ENCODE measurements around the gene RPS27L.

Gene RPS27L

DNA sequence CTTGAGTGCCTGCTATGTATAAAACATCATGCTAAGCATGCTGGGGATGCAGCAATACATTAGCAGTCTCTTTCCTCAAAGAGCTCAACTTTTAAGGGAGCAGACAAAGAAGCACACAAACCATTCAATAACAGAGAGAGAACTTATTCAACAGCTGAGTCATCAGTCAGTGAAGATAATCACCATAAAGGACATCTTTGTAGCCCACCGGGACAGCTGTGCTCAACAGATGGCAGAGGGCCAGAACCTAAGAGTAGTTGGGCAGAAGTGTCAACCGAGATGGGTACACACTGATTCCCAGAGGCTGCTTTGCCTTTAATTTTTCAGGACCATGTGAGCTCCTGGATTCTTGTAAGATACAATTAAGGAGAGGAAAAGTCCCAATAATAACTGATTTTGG, 27.9 kb upstream of the RPS27L start:
- Histone ChIP-seq H3K4me3 (ENCODE audit: low read length) (no peak overlapping the region), H3K36me3 (ENCODE audit: control insufficient read depth, low read depth, low read length) (no peaks in the 10 kb centered on the region), H3K27ac (ENCODE audit: low read length) (no peak overlapping the region), H3K9ac (ENCODE audit: low read length) (no peak overlapping the region), H3K9me3 (ENCODE audit: control insufficient read depth, low read depth, low read length) (no peaks in the 10 kb centered on the region), H3K4me1 (ENCODE audit: control insufficient read depth, low read depth, low read length) (peaks cover 9% of the 10 kb centered on the region), H3K27me3 (ENCODE audit: control insufficient read depth, insufficient read depth, low read length) (no peaks in the 10 kb centered on the region)

- no peaks in the 10 kb centered on the region for H3K4me1 ChIP-seq (ENCODE audit: control insufficient read depth, low read depth, low read length)
- no peaks in the 10 kb centered on the region for H3K36me3 ChIP-seq (ENCODE audit: control insufficient read depth, low read depth, low read length)
- H3K4me3 ChIP-seq (ENCODE audit: low read length): no peak overlapping the region
- H3K9ac ChIP-seq (ENCODE audit: low read length): no peak overlapping the region
- no peaks in the 10 kb centered on the region for H3K9me3 ChIP-seq (ENCODE audit: control insufficient read depth, low read depth, low read length)
- H3K27me3 ChIP-seq (ENCODE audit: control insufficient read depth, insufficient read depth, low read length): no peaks in the 10 kb centered on the region
- no peak overlapping the region for H3K27ac ChIP-seq (ENCODE audit: low read length)
Observed at GRCh38 chr15:63181648-63182047, 24.4 kb upstream of the RPS27L start.

DNA sequence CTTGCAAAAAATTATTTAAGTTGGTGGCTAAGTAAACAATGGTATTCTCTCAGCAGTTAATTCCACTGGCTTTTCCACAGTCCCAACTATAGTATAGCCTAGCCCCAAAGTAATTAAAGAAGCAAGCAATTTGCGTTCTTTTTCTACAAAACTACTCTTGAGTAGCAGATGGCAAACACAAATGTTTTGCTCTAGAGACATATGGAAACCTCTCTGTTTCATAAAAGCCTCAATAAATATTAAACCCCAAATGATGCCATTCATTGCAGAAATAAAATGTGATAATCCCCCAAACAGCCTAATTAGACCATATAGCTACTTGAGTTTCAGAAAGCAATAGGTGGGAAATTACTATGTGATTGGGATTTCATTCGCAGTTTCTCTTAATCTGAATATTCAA, 23.5 kb upstream of the RPS27L start:
- no peaks in the 10 kb centered on the region for H3K36me3 ChIP-seq (ENCODE audit: control insufficient read depth, low read depth, low read length)
- no peak overlapping the region for H3K9ac ChIP-seq (ENCODE audit: low read length)
- H3K27me3 ChIP-seq (ENCODE audit: control insufficient read depth, insufficient read depth, low read length): no peaks in the 10 kb centered on the region
- no peaks in the 10 kb centered on the region for H3K9me3 ChIP-seq (ENCODE audit: control insufficient read depth, low read depth, low read length)
- H3K4me1 ChIP-seq (ENCODE audit: control insufficient read depth, low read depth, low read length): no peaks in the 10 kb centered on the region
- no peak overlapping the region for H3K4me3 ChIP-seq (ENCODE audit: low read length)
- H3K27ac ChIP-seq (ENCODE audit: low read length): no peak overlapping the region

DNA sequence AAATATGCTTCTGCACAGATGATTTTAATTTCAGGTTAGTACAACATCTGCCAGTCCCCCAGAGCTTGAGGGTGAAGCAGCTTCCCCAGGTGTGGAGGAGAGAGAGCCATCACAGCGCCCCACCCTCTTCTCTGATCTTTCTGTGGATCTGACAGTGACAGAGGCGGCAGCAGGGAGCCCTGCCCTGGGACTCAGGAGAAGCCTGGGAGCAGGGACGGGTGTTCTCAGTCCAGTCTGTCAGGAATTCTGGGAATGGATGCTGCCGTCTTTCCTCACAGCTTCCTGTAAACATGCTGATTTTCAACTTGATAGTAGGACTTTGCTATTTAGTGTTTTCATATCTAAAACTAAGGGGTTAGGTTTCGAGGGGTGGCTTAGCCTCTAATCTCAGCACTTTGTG, 20.8 kb upstream of the RPS27L start:
- Histone ChIP-seq H3K27me3 (ENCODE audit: control insufficient read depth, insufficient read depth, low read length) (no peaks in the 10 kb centered on the region), H3K9me3 (ENCODE audit: control insufficient read depth, low read depth, low read length) (no peaks in the 10 kb centered on the region), H3K4me1 (ENCODE audit: control insufficient read depth, low read depth, low read length) (peaks cover 1% of the 10 kb centered on the region), H3K9ac (ENCODE audit: low read length) (no peak overlapping the region), H3K4me3 (ENCODE audit: low read length) (no peak overlapping the region), H3K27ac (ENCODE audit: low read length) (no peak overlapping the region), H3K36me3 (ENCODE audit: control insufficient read depth, low read depth, low read length) (no peaks in the 10 kb centered on the region)

- H3K4me1 ChIP-seq (ENCODE audit: control insufficient read depth, low read depth, low read length): peaks cover 7% of the 10 kb centered on the region
- H3K9me3 ChIP-seq (ENCODE audit: control insufficient read depth, low read depth, low read length): no peaks in the 10 kb centered on the region
- no peaks in the 10 kb centered on the region for H3K36me3 ChIP-seq (ENCODE audit: control insufficient read depth, low read depth, low read length)
- H3K27me3 ChIP-seq (ENCODE audit: control insufficient read depth, insufficient read depth, low read length): no peaks in the 10 kb centered on the region
- no peak overlapping the region for H3K4me3 ChIP-seq (ENCODE audit: low read length)
- no peak overlapping the region for H3K9ac ChIP-seq (ENCODE audit: low read length)
- H3K27ac ChIP-seq (ENCODE audit: low read length): no peak overlapping the region
Observed at GRCh38 chr15:63176302-63176701, 19.0 kb upstream of the RPS27L start.

DNA sequence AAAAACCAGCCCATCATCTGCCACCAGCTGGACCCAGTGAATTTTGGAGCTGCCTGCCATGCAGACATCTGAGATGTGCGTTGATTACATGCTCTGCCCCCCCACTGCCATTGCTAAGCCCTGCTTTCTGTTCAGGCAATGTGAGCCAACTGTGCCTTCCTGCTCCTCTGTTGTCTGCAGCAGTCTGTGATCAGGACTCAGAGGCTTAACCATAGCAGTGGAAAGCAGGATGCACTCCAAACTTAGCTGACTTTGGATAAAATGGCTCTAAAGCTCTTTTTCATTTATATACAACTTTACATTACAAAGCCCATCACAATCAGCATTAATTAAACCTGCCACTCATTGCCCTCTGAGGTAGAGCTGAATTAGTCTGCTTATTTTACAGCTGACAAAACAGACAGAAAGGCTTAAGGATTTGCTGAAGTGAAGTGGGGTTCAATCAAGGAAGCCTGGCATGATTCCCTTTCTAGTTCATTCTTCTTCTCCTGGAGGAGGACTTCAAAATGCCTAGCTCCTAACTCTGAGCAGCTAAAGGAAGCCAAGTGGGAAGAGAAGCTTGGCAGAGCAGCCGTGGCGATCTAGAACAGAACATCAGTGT, 15.7 kb upstream of the RPS27L start:
- no peak overlapping the region for H3K9ac ChIP-seq (ENCODE audit: low read length)
- no peak overlapping the region for H3K27ac ChIP-seq (ENCODE audit: low read length)
- H3K4me1 ChIP-seq (ENCODE audit: control insufficient read depth, low read depth, low read length): peaks cover 7% of the 10 kb centered on the region
- H3K27me3 ChIP-seq (ENCODE audit: control insufficient read depth, insufficient read depth, low read length): no peaks in the 10 kb centered on the region
- no peak overlapping the region for H3K4me3 ChIP-seq (ENCODE audit: low read length)
- no peaks in the 10 kb centered on the region for H3K9me3 ChIP-seq (ENCODE audit: control insufficient read depth, low read depth, low read length)
- H3K36me3 ChIP-seq (ENCODE audit: control insufficient read depth, low read depth, low read length): no peaks in the 10 kb centered on the region

GRCh38 chr15:63172376-63172775, 15.1 kb upstream of the RPS27L start:
- Histone ChIP-seq H3K9ac (ENCODE audit: low read length) (no peak overlapping the region), H3K4me3 (ENCODE audit: low read length) (no peak overlapping the region), H3K36me3 (ENCODE audit: control insufficient read depth, low read depth, low read length) (no peaks in the 10 kb centered on the region), H3K27me3 (ENCODE audit: control insufficient read depth, insufficient read depth, low read length) (no peaks in the 10 kb centered on the region), H3K27ac (ENCODE audit: low read length) (no peak overlapping the region), H3K9me3 (ENCODE audit: control insufficient read depth, low read depth, low read length) (no peaks in the 10 kb centered on the region), H3K4me1 (ENCODE audit: control insufficient read depth, low read depth, low read length) (peaks cover 7% of the 10 kb centered on the region)

DNA sequence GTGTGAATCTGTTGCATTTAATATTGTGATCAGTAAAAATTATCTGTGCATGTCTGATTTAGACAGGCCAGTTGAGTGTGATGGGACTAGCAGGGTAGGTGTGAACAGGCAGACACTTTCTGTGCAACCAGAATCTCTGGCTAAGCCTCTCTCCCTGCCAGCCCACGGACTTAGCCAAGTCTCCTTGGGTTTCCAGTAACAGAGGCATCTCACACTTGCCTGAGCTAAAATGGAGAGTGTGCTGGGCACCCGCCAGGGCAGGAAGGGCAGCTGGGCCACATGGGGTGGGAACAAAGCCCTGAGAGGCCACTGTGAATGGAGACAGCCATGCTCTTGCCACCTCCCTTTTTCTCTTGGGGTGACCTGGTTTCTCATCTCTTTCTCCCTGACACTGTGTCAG, 12.5 kb upstream of the RPS27L start:
- no peaks in the 10 kb centered on the region for H3K36me3 ChIP-seq (ENCODE audit: control insufficient read depth, low read depth, low read length)
- no peak overlapping the region for H3K4me3 ChIP-seq (ENCODE audit: low read length)

GRCh38 chr15:63166219-63166618, 8.9 kb upstream of the RPS27L start:
- Histone ChIP-seq H3K36me3 (ENCODE audit: control insufficient read depth, low read depth, low read length) (no peaks in the 10 kb centered on the region), H3K9me3 (ENCODE audit: control insufficient read depth, low read depth, low read length) (no peaks in the 10 kb centered on the region), H3K9ac (ENCODE audit: low read length) (no peak overlapping the region), H3K27ac (ENCODE audit: low read length) (no peak overlapping the region), H3K4me3 (ENCODE audit: low read length) (no peak overlapping the region), H3K4me1 (ENCODE audit: control insufficient read depth, low read depth, low read length) (no peaks in the 10 kb centered on the region), H3K27me3 (ENCODE audit: control insufficient read depth, insufficient read depth, low read length) (no peaks in the 10 kb centered on the region)

More for the DNA sequence above, 12.5 kb upstream of the RPS27L start:
- Histone ChIP-seq H3K27ac (ENCODE audit: low read length) (no peak overlapping the region), H3K27me3 (ENCODE audit: control insufficient read depth, insufficient read depth, low read length) (no peaks in the 10 kb centered on the region), H3K9me3 (ENCODE audit: control insufficient read depth, low read depth, low read length) (no peaks in the 10 kb centered on the region), H3K4me1 (ENCODE audit: control insufficient read depth, low read depth, low read length) (peaks cover 7% of the 10 kb centered on the region), H3K9ac (ENCODE audit: low read length) (no peak overlapping the region)

- Histone ChIP-seq H3K4me3 (ENCODE audit: low read length) (no peak overlapping the region), H3K36me3 (ENCODE audit: control insufficient read depth, low read depth, low read length) (no peaks in the 10 kb centered on the region), H3K9ac (ENCODE audit: low read length) (no peak overlapping the region), H3K27ac (ENCODE audit: low read length) (no peak overlapping the region), H3K4me1 (ENCODE audit: control insufficient read depth, low read depth, low read length) (no peaks in the 10 kb centered on the region), H3K27me3 (ENCODE audit: control insufficient read depth, insufficient read depth, low read length) (no peaks in the 10 kb centered on the region), H3K9me3 (ENCODE audit: control insufficient read depth, low read depth, low read length) (no peaks in the 10 kb centered on the region)
Observed at GRCh38 chr15:63165166-63165859, 8.0 kb upstream of the RPS27L start.

DNA sequence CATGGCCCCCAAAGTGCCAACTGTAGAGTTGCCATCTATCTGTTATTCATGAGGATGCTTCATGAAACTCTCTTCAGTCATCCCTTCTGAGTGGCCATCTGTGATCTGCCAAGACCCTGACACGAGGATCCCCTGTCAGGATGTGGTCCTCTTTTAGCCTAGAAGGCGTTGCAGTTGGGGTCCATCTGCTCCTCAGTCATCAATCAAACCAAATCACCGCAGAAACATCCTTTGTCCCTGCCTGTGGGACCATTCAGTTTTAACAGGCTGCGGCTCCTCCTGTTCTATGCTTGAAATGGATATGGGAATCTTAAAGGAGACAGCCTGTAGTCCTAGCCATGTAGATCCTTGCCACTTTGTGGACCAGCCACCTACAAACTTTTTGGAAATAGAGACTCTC, 5.9 kb upstream of the RPS27L start:
- H3K4me1 ChIP-seq (ENCODE audit: control insufficient read depth, low read depth, low read length): no peaks in the 10 kb centered on the region
- no peaks in the 10 kb centered on the region for H3K9me3 ChIP-seq (ENCODE audit: control insufficient read depth, low read depth, low read length)

GRCh38 chr15:63160638-63161037, 3.4 kb upstream of the RPS27L start:
- no peak overlapping the region for H3K27ac ChIP-seq (ENCODE audit: low read length)
- H3K27me3 ChIP-seq (ENCODE audit: control insufficient read depth, insufficient read depth, low read length): no peaks in the 10 kb centered on the region
- no peak overlapping the region for H3K4me3 ChIP-seq (ENCODE audit: low read length)
- peaks cover 6% of the 10 kb centered on the region for H3K4me1 ChIP-seq (ENCODE audit: control insufficient read depth, low read depth, low read length)
- no peak overlapping the region for H3K9ac ChIP-seq (ENCODE audit: low read length)
- no peaks in the 10 kb centered on the region for H3K36me3 ChIP-seq (ENCODE audit: control insufficient read depth, low read depth, low read length)
- H3K9me3 ChIP-seq (ENCODE audit: control insufficient read depth, low read depth, low read length): no peaks in the 10 kb centered on the region

More for the DNA sequence above, 5.9 kb upstream of the RPS27L start:
- H3K36me3 ChIP-seq (ENCODE audit: control insufficient read depth, low read depth, low read length): no peaks in the 10 kb centered on the region
- H3K27ac ChIP-seq (ENCODE audit: low read length): no peak overlapping the region
- no peaks in the 10 kb centered on the region for H3K27me3 ChIP-seq (ENCODE audit: control insufficient read depth, insufficient read depth, low read length)
- no peak overlapping the region for H3K4me3 ChIP-seq (ENCODE audit: low read length)
- H3K9ac ChIP-seq (ENCODE audit: low read length): no peak overlapping the region
